Effector memory CD4-positive, alpha-beta T cell (primary cell): ENCODE data around the gene HLA-DOA.

Experiments
- DNase-seq, 3 donors: peaks; one replicate each; pipeline ENCODE4 v3.0.0-alpha.2; 2020
- H3K27ac ChIP-seq: 2 replicates; pipeline ENCODE4 v1.7.0; 2013; ENCODE audit warnings: mild to moderate bottlenecking, low read length, moderate library complexity; ENCODE audit not compliant: insufficient read depth, poor library complexity, severe bottlenecking
- H3K27me3 ChIP-seq: replicated peaks from 2 replicates; pipeline ENCODE4 v1.7.0; 2013; ENCODE audit warnings: mild to moderate bottlenecking, low read length; ENCODE audit not compliant: insufficient read depth, control insufficient read depth, poor library complexity, severe bottlenecking
- H3K36me3 ChIP-seq: 2 replicates; pipeline ENCODE4 v1.7.0; 2013; ENCODE audit warnings: mild to moderate bottlenecking, low read length, moderate library complexity; ENCODE audit not compliant: control insufficient read depth, insufficient read depth
- H3K4me1 ChIP-seq: 2 replicates; pipeline ENCODE4 v1.7.0; 2013; ENCODE audit warnings: low read length, mild to moderate bottlenecking; ENCODE audit not compliant: control insufficient read depth, insufficient read depth, poor library complexity, severe bottlenecking
- H3K4me3 ChIP-seq: 2 replicates; pipeline ENCODE4 v1.7.0; 2013; ENCODE audit warnings: low read length, low read depth, mild to moderate bottlenecking; ENCODE audit not compliant: insufficient read depth, poor library complexity, severe bottlenecking
- H3K9me3 ChIP-seq: 2 replicates; pipeline ENCODE4 v1.7.0; 2013; ENCODE audit warnings: mild to moderate bottlenecking, low read length, moderate library complexity; ENCODE audit not compliant: control insufficient read depth

Gene HLA-DOA

DNA sequence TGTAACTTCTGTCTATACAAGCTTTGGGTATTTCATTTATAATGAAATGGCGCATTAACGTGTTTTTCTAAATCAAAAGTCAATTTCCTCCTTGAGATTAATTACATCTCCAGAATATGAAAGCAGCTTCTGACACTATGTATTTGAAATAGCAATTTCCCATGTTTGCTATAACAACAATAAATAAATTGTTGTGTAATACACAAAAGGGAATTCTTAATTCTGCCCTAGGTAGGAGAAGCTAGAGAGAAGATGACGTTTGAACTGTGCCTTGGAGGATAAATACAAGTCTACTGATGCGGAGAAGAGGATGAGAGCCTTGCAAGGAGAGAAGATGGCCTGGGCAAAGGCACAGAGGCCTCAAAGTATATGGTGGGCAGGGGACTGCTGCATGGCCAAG is 7.6 kb upstream of the HLA-DOA start:
- no peak for DNase-seq
- H3K36me3 ChIP-seq: no peaks in the 10 kb centered on the region
- H3K4me3 ChIP-seq: no peak overlapping the region
- no peak overlapping the region for H3K27ac ChIP-seq
- H3K27me3 ChIP-seq: peaks cover 8% of the 10 kb centered on the region
- H3K9me3 ChIP-seq: no peaks in the 10 kb centered on the region
- H3K4me1 ChIP-seq: no peaks in the 10 kb centered on the region

DNA sequence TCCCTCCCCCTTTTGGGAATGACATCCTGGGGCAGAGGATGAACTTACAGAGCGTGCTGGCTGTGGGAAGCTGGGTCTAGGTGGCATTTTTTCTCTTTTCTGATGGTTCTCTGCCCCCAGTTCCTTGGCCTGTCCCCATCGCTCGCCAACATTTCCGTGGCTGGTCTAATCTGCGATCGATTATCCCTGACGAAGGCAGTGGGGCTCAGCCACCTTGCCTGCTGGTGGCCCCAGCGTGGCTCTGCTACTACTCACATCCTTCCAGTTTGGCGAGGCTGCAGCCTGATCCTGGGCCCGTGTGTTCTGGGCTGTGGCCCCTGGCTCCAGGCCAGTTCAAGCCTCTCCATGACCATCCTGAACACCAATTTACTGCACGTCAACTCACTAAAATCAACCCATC is 6.4 kb upstream of the HLA-DOA start:
- no peaks in the 10 kb centered on the region for H3K4me1 ChIP-seq
- no peak overlapping the region for H3K27ac ChIP-seq
- no peaks in the 10 kb centered on the region for H3K36me3 ChIP-seq
- no peak for DNase-seq
- H3K4me3 ChIP-seq: no peak overlapping the region
- no peaks in the 10 kb centered on the region for H3K9me3 ChIP-seq
- H3K27me3 ChIP-seq: peaks cover 8% of the 10 kb centered on the region

- DNase-seq: peak in 1 of 3 donors; percentile 46
These were observed 5.6 kb upstream of the HLA-DOA start for GRCh38 chr6:33014841-33015634.

GRCh38 chr6:33013608-33014007 is 4.2 kb upstream of the HLA-DOA start:
- H3K9me3 ChIP-seq: no peaks in the 10 kb centered on the region
- no peak overlapping the region for H3K27ac ChIP-seq
- H3K4me3 ChIP-seq: no peak overlapping the region
- H3K27me3 ChIP-seq: peaks cover 8% of the 10 kb centered on the region
- H3K4me1 ChIP-seq: no peaks in the 10 kb centered on the region
- H3K36me3 ChIP-seq: no peaks in the 10 kb centered on the region
- DNase-seq: no peak

More at GRCh38 chr6:33014841-33015634, 5.6 kb upstream of the HLA-DOA start:
- no peaks in the 10 kb centered on the region for H3K9me3 ChIP-seq
- H3K27me3 ChIP-seq: peaks cover 8% of the 10 kb centered on the region
- H3K4me3 ChIP-seq: no peak overlapping the region
- H3K4me1 ChIP-seq: no peaks in the 10 kb centered on the region
- H3K27ac ChIP-seq: no peak overlapping the region
- no peaks in the 10 kb centered on the region for H3K36me3 ChIP-seq

GRCh38 chr6:33010356-33010755 is 965 bp upstream of the HLA-DOA start:
- H3K4me1 ChIP-seq: no peaks in the 10 kb centered on the region
- H3K36me3 ChIP-seq: no peaks in the 10 kb centered on the region
- no peaks in the 10 kb centered on the region for H3K9me3 ChIP-seq
- no peak overlapping the region for H3K4me3 ChIP-seq
- H3K27me3 ChIP-seq: peaks cover 8% of the 10 kb centered on the region
- no peak overlapping the region for H3K27ac ChIP-seq
- DNase-seq: no peak

DNA sequence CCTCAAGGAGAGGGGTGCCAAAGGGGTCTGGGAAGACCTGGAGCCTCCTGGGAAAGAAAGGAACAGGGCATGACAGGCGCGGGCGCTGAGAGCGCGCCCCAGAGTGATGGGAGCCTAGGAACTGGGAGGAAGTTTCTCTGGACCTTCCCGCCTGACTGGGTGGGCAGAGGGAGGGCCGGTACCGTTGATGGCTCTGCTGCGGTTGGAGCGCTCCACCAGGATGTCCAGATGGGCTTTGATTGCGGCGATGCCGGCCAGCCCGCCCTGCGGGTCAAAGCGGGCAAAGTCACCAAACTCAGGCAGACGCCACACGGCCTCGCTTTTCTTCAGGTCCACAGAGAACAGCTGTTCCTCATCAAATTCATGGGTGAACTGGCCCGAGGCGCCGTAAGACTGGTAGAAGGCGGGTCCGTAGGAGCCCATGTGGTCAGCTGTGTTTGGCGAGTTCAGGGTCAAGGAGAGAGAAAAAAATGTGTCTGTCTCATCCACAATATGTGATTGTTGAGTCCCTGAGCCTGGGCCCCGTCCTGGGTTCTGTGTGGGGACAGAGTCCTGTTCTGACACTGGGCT is 1.5 kb downstream of the HLA-DOA start:
- no peaks in the 10 kb centered on the region for H3K4me1 ChIP-seq
- H3K27me3 ChIP-seq: no peaks in the 10 kb centered on the region
- no peaks in the 10 kb centered on the region for H3K9me3 ChIP-seq
- DNase-seq: no peak
- H3K4me3 ChIP-seq: no peak overlapping the region
- no peaks in the 10 kb centered on the region for H3K36me3 ChIP-seq
- H3K27ac ChIP-seq: no peak overlapping the region

DNA sequence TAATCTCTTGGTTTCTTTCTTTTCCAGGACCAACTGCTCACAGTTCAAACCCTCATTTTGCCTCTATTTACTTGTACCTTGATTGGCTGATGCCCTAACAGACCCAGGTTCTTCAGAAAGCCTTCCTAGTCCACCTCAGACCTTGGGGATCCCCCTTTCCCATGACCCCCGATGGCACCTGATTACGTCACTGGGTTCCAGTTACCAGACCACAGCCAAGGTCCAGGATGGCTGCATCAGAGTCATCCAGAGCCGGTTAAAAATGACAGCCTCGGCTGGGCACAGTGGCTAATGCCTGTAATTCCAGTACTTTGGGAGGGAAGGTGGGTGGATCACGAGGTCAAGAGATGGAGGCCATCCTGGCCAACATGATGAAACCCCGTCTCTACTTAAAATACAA is 4.5 kb downstream of the HLA-DOA start:
- no peak overlapping the region for H3K4me3 ChIP-seq
- no peak for DNase-seq
- H3K27me3 ChIP-seq: no peaks in the 10 kb centered on the region
- H3K4me1 ChIP-seq: no peaks in the 10 kb centered on the region
- H3K27ac ChIP-seq: no peak overlapping the region
- H3K9me3 ChIP-seq: no peaks in the 10 kb centered on the region
- H3K36me3 ChIP-seq: no peaks in the 10 kb centered on the region

- Histone ChIP-seq H3K36me3 (no peaks in the 10 kb centered on the region), H3K4me1 (no peaks in the 10 kb centered on the region), H3K27me3 (no peaks in the 10 kb centered on the region), H3K9me3 (no peaks in the 10 kb centered on the region), H3K4me3 (no peak overlapping the region), H3K27ac (no peak overlapping the region)
- no peak for DNase-seq
These were observed 7.7 kb downstream of the HLA-DOA start for GRCh38 chr6:33001685-33002084.

- Histone ChIP-seq H3K27me3 (no peaks in the 10 kb centered on the region), H3K36me3 (no peaks in the 10 kb centered on the region), H3K4me3 (no peak overlapping the region), H3K27ac (no peak overlapping the region), H3K4me1 (no peaks in the 10 kb centered on the region), H3K9me3 (no peaks in the 10 kb centered on the region)
- no peak for DNase-seq
These were observed 9.3 kb downstream of the HLA-DOA start for GRCh38 chr6:33000055-33000454.

- Histone ChIP-seq H3K9me3 (no peaks in the 10 kb centered on the region), H3K27me3 (no peaks in the 10 kb centered on the region), H3K27ac (no peak overlapping the region), H3K4me3 (no peak overlapping the region), H3K36me3 (no peaks in the 10 kb centered on the region), H3K4me1 (no peaks in the 10 kb centered on the region)
- no peak for DNase-seq
These were observed 13.9 kb downstream of the HLA-DOA start for GRCh38 chr6:32995448-32995847.
